Activated naive CD8-positive, alpha-beta T cell treated with anti-CD3 and anti-CD28 coated beads, Interleukin-2, amount 50 U/mL, for 24 hours (primary cell): ENCODE measurements around the gene EIF4A2.
"Not testable (repeated sequence)": the region's sequence is repeated elsewhere in the genome, so short reads cannot be mapped to it uniquely, and the experiment has no call there.

Experiments
- ATAC-seq: fragments of 150-1000 bp; cut with Tn5 transposase; one replicate; pipeline ENCODE4 v1.10.0; 2021
- DNase-seq: peaks from one replicate; pipeline ENCODE4 v3.0.0; 2021
- H3K27ac Mint-ChIP-seq: one replicate; pipeline ENCODE4 v1.8.0; 2021; ENCODE audit warnings: mild to moderate bottlenecking, mixed read lengths
- H3K27me3 Mint-ChIP-seq: one replicate; pipeline ENCODE4 v1.8.0; 2021; ENCODE audit warnings: mixed read lengths
- H3K36me3 Mint-ChIP-seq: one replicate; pipeline ENCODE4 v1.8.0; 2021; ENCODE audit warnings: low read depth, mixed read lengths
- H3K4me1 Mint-ChIP-seq: one replicate; pipeline ENCODE4 v1.8.0; 2021; ENCODE audit warnings: mixed read lengths
- H3K4me3 Mint-ChIP-seq: one replicate; pipeline ENCODE4 v1.8.0; 2021; ENCODE audit warnings: mild to moderate bottlenecking, moderate library complexity, mixed read lengths
- H3K9me3 Mint-ChIP-seq: one replicate; pipeline ENCODE4 v1.8.0; 2021; ENCODE audit warnings: mixed read lengths

The EIF4A2 gene

GRCh38 chr3:186798239-186798874, 15.0 kb downstream of the EIF4A2 start:
- H3K4me1 Mint-ChIP-seq: peaks cover 22% of the 10 kb centered on the region
- ATAC-seq: no peak
- no peak overlapping the region for H3K27ac Mint-ChIP-seq
- no peak overlapping the region for H3K4me3 Mint-ChIP-seq
- no peaks in the 10 kb centered on the region for H3K9me3 Mint-ChIP-seq
- H3K27me3 Mint-ChIP-seq: no peaks in the 10 kb centered on the region
- no peak for DNase-seq
- H3K36me3 Mint-ChIP-seq: peaks cover 74% of the 10 kb centered on the region

DNA sequence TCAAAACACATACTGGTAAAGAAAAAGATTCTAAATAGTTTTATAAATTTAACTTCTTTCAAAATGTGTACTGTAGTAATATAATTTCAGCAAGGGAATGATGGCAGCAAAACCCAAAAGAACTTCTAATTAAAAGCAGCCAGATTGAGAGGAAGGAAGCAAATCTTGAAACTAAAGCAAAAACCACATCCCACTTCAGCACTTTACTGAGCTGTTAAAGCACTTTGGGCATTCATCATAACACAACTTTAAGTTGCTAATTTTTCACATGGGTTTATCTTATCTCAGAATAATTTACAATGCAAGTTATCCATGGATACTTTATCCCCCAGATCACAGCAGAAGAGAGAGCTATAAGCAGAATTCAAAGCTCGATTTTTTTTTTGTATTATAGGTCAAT, 16.9 kb downstream of the EIF4A2 start:
- H3K4me1 Mint-ChIP-seq: peaks cover 35% of the 10 kb centered on the region
- no peak overlapping the region for H3K27ac Mint-ChIP-seq
- DNase-seq: no peak
- no peaks in the 10 kb centered on the region for H3K9me3 Mint-ChIP-seq
- peaks cover 76% of the 10 kb centered on the region for H3K36me3 Mint-ChIP-seq
- ATAC-seq: no peak
- no peak overlapping the region for H3K4me3 Mint-ChIP-seq
- no peaks in the 10 kb centered on the region for H3K27me3 Mint-ChIP-seq

- H3K36me3 Mint-ChIP-seq: peaks cover 64% of the 10 kb centered on the region
- H3K27ac Mint-ChIP-seq: no peak overlapping the region
- peaks cover 48% of the 10 kb centered on the region for H3K4me1 Mint-ChIP-seq
- H3K4me3 Mint-ChIP-seq: no peak overlapping the region
- H3K27me3 Mint-ChIP-seq: no peaks in the 10 kb centered on the region
- H3K9me3 Mint-ChIP-seq: no peaks in the 10 kb centered on the region
- DNase-seq (no peak), ATAC-seq (no peak)
Measured at GRCh38 chr3:186802701-186803100, 19.3 kb downstream of the EIF4A2 start.

- not testable (repeated sequence) for DNase-seq, H3K27me3 Mint-ChIP-seq, ATAC-seq, H3K4me3 Mint-ChIP-seq, H3K27ac Mint-ChIP-seq, H3K9me3 Mint-ChIP-seq
- Mint-ChIP-seq H3K4me1 (peaks cover 47% of the 10 kb centered on the region), H3K36me3 (peaks cover 56% of the 10 kb centered on the region)
Measured at GRCh38 chr3:186803447-186803846, 20.1 kb downstream of the EIF4A2 start.

GRCh38 chr3:186806089-186807055, 23.0 kb downstream of the EIF4A2 start, which contains the start of gene RFC4:
RFC4 (minus strand) TSS chr3:186806482; CDS start chr3:186804713, 1,769 bp downstream.
- H3K27ac Mint-ChIP-seq: peak within 1 kb of the TSS; percentile 93
- no peaks in the 10 kb centered on the region for H3K9me3 Mint-ChIP-seq
- H3K4me1 Mint-ChIP-seq: peaks cover 36% of the 10 kb centered on the region
- ATAC-seq (peak; percentile 93), DNase-seq (peak; percentile 92)
- peaks cover 34% of the 10 kb centered on the region for H3K36me3 Mint-ChIP-seq
- no peaks in the 10 kb centered on the region for H3K27me3 Mint-ChIP-seq
- H3K4me3 Mint-ChIP-seq: peak within 1 kb of the TSS; percentile 91

DNA sequence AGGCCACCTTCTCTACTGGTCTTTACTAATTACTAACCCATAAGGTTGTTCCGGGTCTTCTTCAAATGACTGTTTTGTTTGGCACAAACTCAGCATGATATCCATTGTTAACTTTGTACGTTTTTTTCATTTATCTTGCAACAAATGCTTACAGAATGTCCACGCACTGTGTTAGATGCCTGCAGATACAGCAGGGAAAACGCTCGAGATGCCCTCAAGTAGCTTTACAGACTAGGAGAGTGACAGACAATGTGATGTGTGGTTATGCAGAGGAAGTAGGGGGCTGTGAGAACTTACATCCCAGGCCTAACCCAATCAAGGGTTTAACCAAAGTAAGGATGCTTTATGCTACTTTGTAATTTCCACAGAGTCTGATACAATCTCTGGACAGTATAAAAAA, 23.9 kb downstream of the EIF4A2 start:
- H3K27me3 Mint-ChIP-seq: no peaks in the 10 kb centered on the region
- H3K36me3 Mint-ChIP-seq: peaks cover 31% of the 10 kb centered on the region
- peaks cover 35% of the 10 kb centered on the region for H3K4me1 Mint-ChIP-seq
- peak overlapping the region; percentile 93 for H3K27ac Mint-ChIP-seq
- DNase-seq (no peak), ATAC-seq (peak; percentile 31)
- no peaks in the 10 kb centered on the region for H3K9me3 Mint-ChIP-seq
- H3K4me3 Mint-ChIP-seq: peak overlapping the region; percentile 91

GRCh38 chr3:186810336-186810996, 27.1 kb downstream of the EIF4A2 start:
- DNase-seq: no peak
- no peak for ATAC-seq
- Mint-ChIP-seq H3K4me3 (no peak overlapping the region), H3K27ac (no peak overlapping the region), H3K27me3 (peaks cover 2% of the 10 kb centered on the region), H3K9me3 (no peaks in the 10 kb centered on the region), H3K36me3 (peaks cover 5% of the 10 kb centered on the region), H3K4me1 (peaks cover 17% of the 10 kb centered on the region)

- H3K27ac Mint-ChIP-seq, H3K9me3 Mint-ChIP-seq, DNase-seq, H3K36me3 Mint-ChIP-seq, H3K27me3 Mint-ChIP-seq, H3K4me3 Mint-ChIP-seq, ATAC-seq: not testable (repeated sequence)
- peaks cover 20% of the 10 kb centered on the region for H3K4me1 Mint-ChIP-seq
Measured at GRCh38 chr3:186811313-186811712, 27.9 kb downstream of the EIF4A2 start.

GRCh38 chr3:186814100-186814499, 30.7 kb downstream of the EIF4A2 start:
- DNase-seq (no peak), ATAC-seq (no peak)
- Mint-ChIP-seq H3K9me3 (no peaks in the 10 kb centered on the region), H3K4me1 (peaks cover 10% of the 10 kb centered on the region), H3K4me3 (no peak overlapping the region), H3K27me3 (peaks cover 2% of the 10 kb centered on the region), H3K36me3 (no peaks in the 10 kb centered on the region), H3K27ac (no peak overlapping the region)

DNA sequence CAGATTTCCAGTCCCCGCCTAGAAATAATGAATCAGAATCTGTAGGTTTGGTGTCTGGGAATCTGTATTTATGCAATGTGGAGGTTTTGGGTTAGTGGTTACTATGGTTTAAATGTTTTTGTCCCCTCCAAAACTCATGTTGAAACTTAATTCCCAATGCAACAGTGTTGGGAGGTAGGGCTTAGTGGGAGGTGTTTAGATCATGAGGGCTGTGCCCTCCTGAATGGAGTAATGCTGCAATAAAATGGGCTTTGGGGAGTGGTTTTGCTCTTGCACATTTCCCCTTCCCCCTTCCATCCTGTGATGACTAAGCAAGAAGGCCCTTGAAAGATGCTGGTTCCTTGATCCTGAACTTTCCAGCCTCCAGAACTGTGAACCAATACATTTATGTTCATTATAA, 32.1 kb downstream of the EIF4A2 start:
- DNase-seq: no peak
- Mint-ChIP-seq H3K9me3 (no peaks in the 10 kb centered on the region), H3K27ac (peak overlapping the region; percentile 18), H3K4me3 (no peak overlapping the region), H3K27me3 (peaks cover 2% of the 10 kb centered on the region), H3K36me3 (no peaks in the 10 kb centered on the region), H3K4me1 (peaks cover 10% of the 10 kb centered on the region)
- no peak for ATAC-seq

DNA sequence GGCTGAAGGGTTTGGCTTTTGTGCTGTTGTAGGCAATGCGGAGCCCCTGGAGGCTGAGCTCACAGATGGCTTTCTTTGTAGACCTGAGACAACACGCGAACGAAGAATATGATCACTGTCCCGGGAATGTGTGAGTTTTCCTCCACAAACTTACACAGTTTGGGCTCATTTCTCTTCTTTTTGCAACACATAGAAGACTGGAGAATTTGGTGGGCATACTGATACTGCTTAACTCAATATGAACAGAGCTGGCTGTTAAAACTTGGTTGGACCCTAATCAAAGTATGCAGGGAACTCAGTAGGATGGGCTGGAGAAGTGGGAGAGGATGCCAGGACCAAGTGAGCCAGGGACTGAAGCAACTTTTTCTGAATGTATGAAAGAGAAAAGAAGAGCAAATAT, 35.1 kb downstream of the EIF4A2 start:
- H3K4me3 Mint-ChIP-seq: no peak overlapping the region
- no peak for DNase-seq
- H3K4me1 Mint-ChIP-seq: peaks cover 13% of the 10 kb centered on the region
- H3K27me3 Mint-ChIP-seq: no peaks in the 10 kb centered on the region
- H3K36me3 Mint-ChIP-seq: no peaks in the 10 kb centered on the region
- no peaks in the 10 kb centered on the region for H3K9me3 Mint-ChIP-seq
- H3K27ac Mint-ChIP-seq: no peak overlapping the region
- no peak for ATAC-seq

GRCh38 chr3:186818956-186819355, 35.6 kb downstream of the EIF4A2 start:
- Mint-ChIP-seq H3K27ac (no peak overlapping the region), H3K9me3 (no peaks in the 10 kb centered on the region), H3K27me3 (peaks cover 1% of the 10 kb centered on the region), H3K4me1 (peaks cover 14% of the 10 kb centered on the region), H3K36me3 (peaks cover 1% of the 10 kb centered on the region), H3K4me3 (no peak overlapping the region)
- no peak for DNase-seq
- ATAC-seq: no peak

- Mint-ChIP-seq H3K4me3 (no peak overlapping the region), H3K4me1 (peaks cover 29% of the 10 kb centered on the region), H3K36me3 (peaks cover 8% of the 10 kb centered on the region), H3K27me3 (peaks cover 14% of the 10 kb centered on the region), H3K9me3 (no peaks in the 10 kb centered on the region), H3K27ac (no peak overlapping the region)
- DNase-seq: no peak
- no peak for ATAC-seq
Measured at GRCh38 chr3:186821429-186822387, 38.3 kb downstream of the EIF4A2 start.

DNA sequence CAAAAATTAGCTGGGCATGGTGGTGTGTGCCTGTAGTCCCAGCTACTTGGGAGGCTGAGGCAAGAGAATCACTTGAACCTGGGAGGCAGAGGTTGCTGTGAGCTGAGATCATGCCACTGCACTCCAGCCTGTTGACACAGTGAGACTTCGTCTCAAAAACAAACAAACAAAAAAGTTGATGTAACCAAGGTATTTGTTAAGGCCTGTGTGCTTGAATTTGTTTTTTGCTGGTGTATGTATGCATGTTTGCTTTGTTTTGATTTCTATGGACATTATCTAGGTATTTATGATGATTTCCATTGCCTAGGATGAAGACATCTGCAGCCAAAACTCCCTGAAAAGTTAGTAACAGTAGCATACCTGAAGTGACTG, 39.0 kb downstream of the EIF4A2 start:
- H3K36me3 Mint-ChIP-seq, H3K9me3 Mint-ChIP-seq, DNase-seq, ATAC-seq, H3K4me3 Mint-ChIP-seq, H3K27ac Mint-ChIP-seq: not testable (repeated sequence)
- Mint-ChIP-seq H3K4me1 (peaks cover 29% of the 10 kb centered on the region), H3K27me3 (peaks cover 14% of the 10 kb centered on the region)
